GM12891 (cell line): ENCODE results near the gene RNF212B.
"Not testable (repeated sequence)": the region's sequence is repeated elsewhere in the genome, so short reads cannot be mapped to it uniquely, and the experiment has no call there.

Experiments used
- PAX5 ChIP-seq: IDR thresholded peaks from 2 replicates; pipeline ENCODE4 v1.6.1; 2011; ENCODE audit warnings: low read length, moderate library complexity, mild to moderate bottlenecking; ENCODE audit not compliant: insufficient read depth, severe bottlenecking
- POLR2A ChIP-seq: IDR thresholded peaks from 2 replicates; pipeline ENCODE4 v1.6.1; 2011; ENCODE audit warnings: low read depth, low read length, control low read depth
- POLR2AphosphoS5 ChIP-seq: IDR thresholded peaks from 2 replicates; pipeline ENCODE4 v1.6.1; 2011; ENCODE audit warnings: low read depth, low read length, control low read depth
- POU2F2 ChIP-seq: IDR thresholded peaks from 2 replicates; pipeline ENCODE4 v1.6.1; 2011; ENCODE audit warnings: low read depth, mild to moderate bottlenecking, control low read depth, low read length, moderate library complexity
- SPI1 ChIP-seq: IDR thresholded peaks from 2 replicates; pipeline ENCODE4 v1.6.1; 2011; ENCODE audit warnings: low read depth, low read length, control low read depth
- TAF1 ChIP-seq: IDR thresholded peaks from 2 replicates; pipeline ENCODE4 v1.6.1; 2011; ENCODE audit warnings: low read depth, low read length, control low read depth

GRCh38 chr14:23232241-23232808, 5.4 kb upstream of the RNF212B start:
- TF ChIP-seq POLR2A, SPI1, POLR2AphosphoS5, TAF1, POU2F2, PAX5: not testable (repeated sequence)
